GM21447 (cell line): ENCODE data around the gene HSBP1L1.
"Not testable (repeated sequence)": the region's sequence is repeated elsewhere in the genome, so short reads cannot be mapped to it uniquely, and the experiment has no call there.

Experiments
- ATAC-seq: cut with Tn5 transposase; IDR thresholded peaks from one replicate; pipeline ENCODE4 v1.9.1; 2021; ENCODE audit not compliant: unreplicated experiment

HSBP1L1 gene

DNA sequence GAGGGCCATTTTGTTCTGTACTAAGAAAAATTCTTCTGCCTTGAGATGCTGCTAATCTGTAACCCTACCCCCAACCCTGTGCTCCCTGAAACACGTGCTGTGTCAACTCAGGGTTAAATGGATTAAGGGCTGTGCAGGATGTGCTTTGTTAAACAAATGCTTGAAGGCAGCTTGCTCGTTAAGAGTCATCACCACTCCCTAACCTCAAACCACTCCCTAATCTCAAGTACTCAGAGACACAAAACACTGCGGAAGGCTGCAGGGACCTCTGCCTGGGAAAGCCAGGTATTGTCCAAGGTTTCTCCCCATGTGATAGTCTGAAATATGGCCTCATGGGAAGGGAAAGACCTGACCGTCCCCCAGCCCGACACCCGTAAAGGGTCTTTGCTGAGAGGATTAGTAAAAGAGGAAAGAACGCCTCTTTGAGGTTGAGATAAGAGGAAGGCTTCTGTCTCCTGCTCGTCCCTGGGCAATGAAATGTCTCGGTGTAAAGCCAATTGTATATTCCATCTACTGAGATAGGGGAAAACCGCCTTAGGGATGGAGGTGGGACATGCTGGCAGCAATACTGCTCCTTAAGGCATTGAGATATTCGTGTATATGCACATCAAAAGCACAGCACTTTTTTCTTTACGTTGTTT, 4.2 kb upstream of the HSBP1L1 start:
- not testable (repeated sequence) for ATAC-seq

DNA sequence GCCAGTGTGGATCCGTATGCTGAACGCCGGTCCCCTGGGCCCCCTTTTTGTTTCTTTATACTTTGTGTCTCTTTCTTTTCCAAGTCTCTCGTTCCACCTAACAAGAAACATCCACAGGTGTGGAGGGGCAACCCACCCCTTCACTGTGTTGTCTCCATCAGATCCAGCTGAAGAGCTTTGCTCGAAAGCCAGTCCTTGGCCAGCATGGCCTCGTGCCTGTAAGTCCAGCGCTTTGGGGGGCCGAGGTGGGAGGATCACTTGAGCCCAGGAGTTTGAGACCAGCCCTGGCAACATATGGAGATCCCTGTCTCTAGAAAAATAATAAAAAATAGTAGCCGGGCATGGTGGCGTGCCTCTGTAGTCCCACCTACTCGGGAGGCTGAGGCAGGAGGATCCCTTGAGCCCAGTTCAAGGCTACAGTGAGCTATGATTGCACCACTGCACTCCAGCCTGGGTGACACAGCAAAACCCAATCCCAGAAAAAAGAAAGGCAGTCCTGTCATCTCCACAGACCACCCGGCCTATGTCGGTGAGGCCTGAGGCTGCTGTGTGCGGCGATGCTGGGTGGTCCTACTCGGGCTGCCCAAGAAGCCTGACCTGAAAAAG, 3.4 kb upstream of the HSBP1L1 start:
- ATAC-seq: no peak

- ATAC-seq: no peak
These were observed 2.7 kb upstream of the HSBP1L1 start for GRCh38 chr18:79961527-79962291.

DNA sequence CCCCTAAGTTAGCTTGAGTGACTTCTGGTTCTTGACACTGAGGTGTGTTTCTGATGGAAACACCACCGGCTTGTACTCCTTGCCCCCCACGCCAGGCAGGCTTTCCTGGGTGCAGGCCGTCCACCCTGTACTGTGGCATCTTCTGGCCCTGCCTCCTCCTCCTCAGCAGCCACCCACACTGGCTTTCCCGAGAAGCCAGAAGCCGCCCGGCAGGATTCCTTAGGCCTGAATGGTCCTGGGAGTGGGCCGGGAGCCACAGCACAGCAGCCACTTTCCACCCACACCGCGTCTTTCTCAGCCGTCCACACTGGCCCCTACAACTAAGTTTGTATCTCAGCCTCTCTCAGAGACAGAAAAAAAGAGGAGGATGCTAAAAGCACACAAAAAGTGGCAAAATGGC, 2.1 kb upstream of the HSBP1L1 start:
- ATAC-seq: no peak

GRCh38 chr18:79962835-79963657, 1.4 kb upstream of the HSBP1L1 start:
- no peak for ATAC-seq

GRCh38 chr18:79963658-79964329, 649 bp upstream of the HSBP1L1 start:
- no peak for ATAC-seq

GRCh38 chr18:79965119-79965902, 868 bp downstream of the HSBP1L1 start:
- ATAC-seq: no peak

DNA sequence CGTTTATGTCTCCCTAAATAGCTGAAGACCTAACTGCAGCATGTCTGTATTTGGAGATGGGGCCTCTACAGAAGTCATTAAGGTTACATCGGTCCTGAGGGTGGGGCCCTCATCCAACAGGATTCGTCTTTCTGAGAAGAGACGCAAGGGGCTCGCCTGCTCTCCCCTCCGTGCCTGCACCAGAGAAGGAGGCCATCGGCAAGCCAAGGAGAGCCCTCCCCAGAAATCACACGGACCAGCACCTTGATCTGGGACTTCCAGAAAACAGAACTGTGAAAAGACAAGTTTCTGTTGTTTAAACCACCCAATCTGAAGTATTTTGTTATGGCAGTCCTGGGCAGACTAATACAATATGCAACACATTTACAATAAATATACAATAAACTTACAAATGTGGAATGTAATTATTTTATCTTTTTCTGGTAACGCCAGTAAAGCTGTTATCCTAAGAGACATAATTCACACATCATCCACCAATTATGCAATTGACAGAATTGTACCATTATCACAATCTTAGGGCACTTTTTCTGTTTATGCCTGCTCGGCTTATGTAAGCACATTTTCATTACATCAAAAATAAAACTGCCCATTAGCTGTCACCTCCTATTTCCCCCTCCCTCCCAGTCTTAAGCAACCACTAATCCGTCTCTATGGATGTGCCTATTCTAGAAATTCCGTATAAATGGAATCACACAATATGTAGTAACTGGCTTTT, 6.1 kb downstream of the HSBP1L1 start:
- no peak for ATAC-seq

DNA sequence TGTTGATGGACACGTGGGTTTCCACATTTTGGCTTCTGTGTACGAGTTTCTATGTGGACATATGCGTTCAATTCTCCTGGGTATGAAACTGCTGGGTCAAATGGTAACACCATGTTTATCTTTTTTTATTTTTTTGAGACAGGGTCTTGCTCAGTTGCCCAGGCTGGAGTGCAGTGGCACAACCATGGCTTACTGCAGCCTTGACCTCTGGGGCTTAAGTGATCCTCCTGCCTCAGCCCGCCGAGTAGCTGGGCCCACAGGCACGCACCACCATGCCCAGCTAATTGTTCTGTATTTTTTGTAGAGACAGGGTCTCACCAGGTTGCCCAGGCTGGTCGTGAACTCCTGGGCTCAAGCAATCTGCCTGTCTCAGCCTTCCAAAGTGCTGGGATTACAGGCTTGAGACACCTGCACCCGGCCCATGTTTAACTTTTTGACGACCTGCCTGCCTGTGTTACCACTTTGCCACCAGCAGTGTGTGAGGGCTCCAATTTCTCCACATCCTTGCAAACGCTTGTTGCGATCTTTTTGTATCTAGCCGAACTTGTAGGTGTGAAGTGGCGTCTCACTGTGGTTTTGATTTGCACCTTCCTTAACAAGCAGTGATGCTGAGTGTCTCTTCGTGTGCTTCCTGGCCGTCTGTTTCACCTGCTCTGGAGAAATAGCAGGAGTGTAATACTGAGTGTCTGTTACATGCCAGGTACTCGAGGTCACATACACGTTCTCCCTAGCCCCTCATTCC, 6.9 kb downstream of the HSBP1L1 start:
- ATAC-seq: no peak

DNA sequence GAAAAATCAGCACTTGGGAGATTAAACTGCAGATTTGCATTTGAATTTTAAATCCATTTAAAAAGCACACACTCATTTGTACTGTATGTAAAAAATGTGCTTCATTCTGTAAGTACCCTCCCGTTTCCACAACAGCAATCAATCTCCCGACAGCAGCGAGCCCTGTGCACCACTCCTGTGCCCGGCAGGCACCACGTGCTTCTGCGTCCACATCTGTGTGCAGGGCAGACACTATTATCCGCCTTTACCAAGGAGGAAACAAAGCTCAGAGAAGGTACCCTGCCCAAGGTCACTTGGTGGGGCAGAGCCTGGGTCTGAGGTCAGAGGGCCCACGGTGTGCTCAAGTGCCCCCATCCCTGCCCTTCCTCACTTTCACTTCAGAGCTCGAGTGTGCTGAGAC, 7.5 kb downstream of the HSBP1L1 start:
- no peak for ATAC-seq

DNA sequence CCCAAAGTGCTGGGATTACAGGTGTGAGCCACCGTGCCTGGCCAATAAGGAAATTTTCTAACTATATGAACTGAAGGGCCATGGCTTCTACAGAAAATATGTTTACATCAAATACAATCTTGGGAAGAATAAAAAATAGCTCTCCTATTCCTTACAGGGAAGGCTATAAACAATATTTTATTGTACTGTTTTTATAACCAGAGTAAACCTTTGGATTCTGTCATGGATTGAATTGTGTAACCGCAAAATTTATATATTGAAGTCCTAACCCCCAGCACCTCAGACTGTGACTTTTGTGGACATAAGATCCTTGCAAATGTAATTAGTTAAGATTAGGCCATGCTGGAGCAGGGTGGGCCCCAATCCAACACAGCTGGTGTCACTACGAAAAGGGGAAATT, 8.3 kb downstream of the HSBP1L1 start:
- ATAC-seq: no peak

DNA sequence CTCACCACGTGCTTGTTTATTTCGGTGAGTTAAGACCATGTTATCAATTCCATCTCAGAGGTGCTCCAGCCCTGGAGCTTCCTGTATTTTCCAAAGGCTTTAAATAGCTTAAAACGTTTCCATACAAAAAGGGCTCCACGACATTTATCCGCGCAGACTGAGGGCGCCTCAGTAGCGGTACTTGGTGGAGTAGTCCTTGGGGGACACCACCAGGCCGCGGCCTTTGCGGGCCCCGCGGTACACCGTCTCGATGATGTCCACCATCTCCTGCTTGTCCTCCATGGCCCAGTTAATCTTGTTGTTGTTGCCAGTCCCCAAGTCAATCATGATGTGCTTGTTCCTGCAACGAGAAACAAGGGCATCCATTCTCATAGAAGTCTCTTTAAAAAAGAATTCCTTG, 9.1 kb downstream of the HSBP1L1 start:
- ATAC-seq: no peak

DNA sequence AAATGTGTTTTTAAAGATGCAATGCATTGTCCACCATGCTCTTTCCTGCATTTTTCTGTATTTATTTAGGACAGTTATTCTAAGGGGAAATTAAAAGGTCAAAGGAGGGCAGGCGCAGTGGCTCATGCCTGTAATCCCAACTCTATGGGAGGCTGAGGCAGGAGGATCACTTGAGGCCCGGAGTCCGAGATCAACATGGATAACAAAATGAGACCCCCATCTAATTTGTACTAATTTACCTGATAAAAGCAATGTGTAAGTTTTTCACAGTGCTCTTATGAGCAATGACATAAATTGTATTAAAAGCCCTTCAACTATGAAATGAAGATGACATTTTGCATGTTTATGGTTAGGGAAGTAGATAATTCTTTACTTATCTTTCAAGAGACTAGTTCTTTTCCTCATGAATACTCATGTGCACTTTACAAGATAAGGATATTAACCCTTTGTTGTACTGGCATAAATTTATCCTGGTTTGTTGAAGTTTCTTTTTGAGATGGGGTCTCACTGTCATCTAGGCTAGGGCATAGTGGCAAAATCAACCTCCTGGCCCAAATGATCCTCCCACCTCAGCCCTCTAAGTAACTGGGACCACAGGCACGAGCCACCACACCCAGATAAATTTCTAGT, 9.7 kb downstream of the HSBP1L1 start:
- no peak for ATAC-seq

GRCh38 chr18:79975043-79975442, 10.6 kb downstream of the HSBP1L1 start:
- no peak for ATAC-seq

GRCh38 chr18:79975985-79976680, 11.7 kb downstream of the HSBP1L1 start:
- no peak for ATAC-seq

- ATAC-seq: no peak
These were observed 15.4 kb downstream of the HSBP1L1 start for GRCh38 chr18:79979843-79980242.

- no peak for ATAC-seq
These were observed 16.1 kb downstream of the HSBP1L1 start for GRCh38 chr18:79980585-79980984.

DNA sequence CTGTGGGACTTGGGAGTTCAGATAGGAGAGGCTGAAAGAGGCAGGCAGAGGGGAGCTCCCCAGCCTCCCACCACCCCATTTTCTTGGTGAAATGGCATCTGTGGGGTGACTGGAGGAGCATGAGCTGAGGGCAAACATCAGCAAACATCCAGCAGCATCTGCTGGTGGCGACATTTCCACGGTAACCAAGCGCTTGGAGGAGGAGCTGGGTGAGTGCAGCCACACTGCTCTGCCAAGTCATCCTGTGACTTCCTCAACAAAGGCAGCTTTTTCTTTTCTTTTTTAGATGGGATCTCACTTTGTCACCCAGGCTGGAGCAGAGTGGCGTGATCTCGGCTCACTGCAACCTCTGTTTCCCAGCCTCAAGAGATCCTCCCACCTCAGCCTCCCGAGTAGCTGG, 18.3 kb downstream of the HSBP1L1 start:
- ATAC-seq: no peak
